HG03064 (cell line): ENCODE measurements around the gene MEAF6.

Experiments
- ATAC-seq: cut with Tn5 transposase; IDR thresholded peaks from one replicate; pipeline ENCODE4 v1.9.1; 2021; ENCODE audit warnings: low read depth; ENCODE audit not compliant: unreplicated experiment

MEAF6 gene

DNA sequence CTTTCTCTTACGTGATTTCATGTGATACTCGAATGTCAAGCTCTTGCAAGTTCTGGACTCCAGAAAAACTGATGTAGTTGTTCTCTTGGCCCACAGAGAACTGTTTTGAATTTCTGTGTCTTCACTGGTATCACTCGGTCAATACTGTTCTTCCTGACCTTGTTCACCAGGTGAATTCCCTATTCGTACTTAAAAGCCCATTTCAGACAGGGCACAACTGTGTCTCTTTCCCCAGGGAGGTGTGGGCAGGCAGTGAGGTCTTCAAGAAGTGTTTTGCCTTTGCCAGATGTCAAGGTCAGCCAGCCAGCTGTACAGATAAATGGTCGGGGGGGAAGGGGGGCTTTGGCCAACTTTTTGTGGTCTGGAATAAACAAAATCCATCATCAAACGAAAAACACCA lies 67.7 kb downstream of the MEAF6 start:
- no peak for ATAC-seq

DNA sequence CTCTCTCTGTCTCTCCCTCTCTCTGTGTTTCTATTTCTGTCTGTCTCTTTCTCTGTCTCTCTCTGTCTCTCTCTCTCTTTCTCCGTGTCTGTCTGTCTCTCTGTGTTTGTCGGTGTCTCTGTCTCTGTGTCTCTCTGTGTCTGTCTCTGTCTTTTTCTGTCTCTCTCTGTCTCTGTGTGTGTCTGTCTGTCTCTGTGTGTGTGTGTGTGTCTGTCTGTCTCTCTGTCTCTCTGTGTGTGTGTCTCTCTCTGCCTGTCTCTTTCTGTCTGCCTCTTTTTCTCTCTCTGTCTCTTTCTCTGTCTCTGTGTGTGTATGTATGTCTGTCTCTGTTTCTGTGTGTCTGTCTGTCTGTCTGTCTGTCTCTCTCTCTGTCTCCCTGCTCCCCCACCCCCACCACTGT lies 71.9 kb downstream of the MEAF6 start:
- ATAC-seq: no peak
